GM23338 (cell line): ENCODE data around the gene HHIPL1. TPM values are rescaled to one million over a fixed set of nuclear protein-coding genes. Genes with fewer than 3 reads are reported as not detected.

Source experiments
- ATAC-seq: fragments of 200-7000 bp; cut with Tn5 transposase; 3 replicates; pipeline ENCODE4 v1.9.1; 2020
- DNase-seq: peaks from one replicate; pipeline ENCODE4 v3.0.0-alpha.2; 2015; ENCODE audit warnings: low spot score
- H2AFZ ChIP-seq: fragments of 200-600 bp; sonication (generic); 2 replicates; pipeline ENCODE4 v1.8.0; 2016; ENCODE audit warnings: antibody characterized with exemption, mild to moderate bottlenecking, moderate library complexity
- H3F3A ChIP-seq: fragments of 200-600 bp; sonication (generic); replicated peaks from 2 replicates; pipeline ENCODE4 v1.8.0; 2017; ENCODE audit warnings: antibody characterized with exemption, mixed run types, low read depth
- H3K27ac ChIP-seq: fragments of 200-600 bp; sonication (generic); 2 replicates; pipeline ENCODE4 v1.6.1; 2016; ENCODE audit warnings: low read depth
- H3K27me3 ChIP-seq: fragments of 200-600 bp; sonication (generic); 2 replicates; pipeline ENCODE4 v1.8.0; 2016; ENCODE audit warnings: mild to moderate bottlenecking, mixed run types, moderate library complexity; ENCODE audit not compliant: insufficient read depth
- H3K36me3 ChIP-seq: fragments of 200-600 bp; sonication (generic); 2 replicates; pipeline ENCODE4 v1.8.0; 2016; ENCODE audit warnings: mild to moderate bottlenecking; ENCODE audit not compliant: insufficient read depth
- H3K4me1 ChIP-seq: fragments of 200-600 bp; sonication (generic); 2 replicates; pipeline ENCODE4 v1.8.0; 2016; ENCODE audit warnings: mild to moderate bottlenecking, moderate library complexity; ENCODE audit not compliant: insufficient read depth
- H3K4me2 ChIP-seq: fragments of 200-600 bp; sonication (generic); 2 replicates; pipeline ENCODE4 v1.7.1; 2017; ENCODE audit warnings: mixed run types
- H3K4me3 ChIP-seq: fragments of 200-600 bp; sonication (generic); 2 replicates; pipeline ENCODE4 v1.6.1; 2016; ENCODE audit warnings: mixed run types
- H3K79me2 ChIP-seq: fragments of 200-600 bp; sonication (generic); replicated peaks from 2 replicates; pipeline ENCODE4 v1.8.0; 2017; ENCODE audit warnings: mild to moderate bottlenecking; ENCODE audit not compliant: insufficient read depth
- H3K9me2 ChIP-seq: fragments of 200-600 bp; sonication (generic); 2 replicates; pipeline ENCODE4 v1.8.0; 2017; ENCODE audit not compliant: insufficient read depth
- H4K20me1 ChIP-seq: fragments of 200-600 bp; sonication (generic); replicated peaks from 2 replicates; pipeline ENCODE4 v1.8.0; 2017; ENCODE audit warnings: mild to moderate bottlenecking; ENCODE audit not compliant: insufficient read depth
- H3K27ac Mint-ChIP-seq: 2 replicates; pipeline ENCODE4 v1.8.0; 2020; ENCODE audit warnings: inconsistent platforms, mild to moderate bottlenecking, moderate library complexity, mixed read lengths
- H3K27me3 Mint-ChIP-seq: 3 replicates; pipeline ENCODE4 v1.8.0; 2022; ENCODE audit warnings: low read depth, mild to moderate bottlenecking, moderate library complexity, mixed read lengths, inconsistent platforms; ENCODE audit not compliant: insufficient read depth, poor library complexity
- H3K36me3 Mint-ChIP-seq: 3 replicates; pipeline ENCODE4 v1.8.0; 2021; ENCODE audit warnings: low read depth, mild to moderate bottlenecking, inconsistent platforms, moderate library complexity, mixed read lengths
- H3K4me1 Mint-ChIP-seq: 3 replicates; pipeline ENCODE4 v1.8.0; 2020; ENCODE audit warnings: mild to moderate bottlenecking, inconsistent platforms, mixed read lengths
- H3K4me3 Mint-ChIP-seq: 3 replicates; pipeline ENCODE4 v1.8.0; 2021; ENCODE audit warnings: moderate library complexity, mild to moderate bottlenecking, inconsistent platforms, mixed read lengths
- H3K9me3 Mint-ChIP-seq: 3 replicates; pipeline ENCODE4 v1.8.0; 2020; ENCODE audit warnings: moderate library complexity, mild to moderate bottlenecking, inconsistent platforms, mixed read lengths
- CTCF ChIP-seq, 2 experiments: fragments of 200-600 bp in 1 of 2; sonication (generic) in 1 of 2; conservative IDR thresholded peaks; 2 replicates each; pipeline versions ENCODE4 v1.5.1 to v1.6.1; 2016 to 2017; ENCODE audit warnings: antibody characterized with exemption in 2 of 2, low read depth in 2 of 2, mild to moderate bottlenecking in 2 of 2, moderate library complexity in 1 of 2
- EZH2 ChIP-seq: fragments of 200-600 bp; sonication (generic); IDR thresholded peaks from one replicate; pipeline ENCODE4 v1.8.0; 2017; ENCODE audit warnings: antibody characterized with exemption, mild to moderate bottlenecking, low read depth; ENCODE audit not compliant: unreplicated experiment
- STAT1 ChIP-seq: IDR thresholded peaks from one replicate; pipeline ENCODE4 v1.6.1; 2016; ENCODE audit warnings: antibody characterized with exemption; ENCODE audit not compliant: unreplicated experiment
- ZNF114 ChIP-seq: fragments of 250-450 bp; sonication (Bioruptor Pico); IDR thresholded peaks from 2 replicates; pipeline ENCODE4 v1.5.0; 2020; ENCODE audit warnings: mild to moderate bottlenecking, moderate library complexity
- polyA plus RNA-seq: library from polyadenylated mRNA; unstranded; fragments of >200 nt; fragmentation: Nextera tagmentation; extraction: Ambion mirVana; gene quantifications from 2 replicates; pipeline ENCODE4 v1.2.1, GENCODE V29; 2016
- total RNA-seq: library from RNA; depleted of rRNA; stranded (reverse); fragments of >200 nt; shearing (Covaris generic); gene quantifications from 2 replicates; pipeline ENCODE4 v1.2.3, GENCODE V29; 2014
- TF ChIP-seq, protein P1 (sequence below): fragments of 250-450 bp; sonication (Bioruptor Pico); IDR thresholded peaks from 2 replicates; pipeline ENCODE4 v1.5.0; 2020; ENCODE audit warnings: mild to moderate bottlenecking, moderate library complexity
- TF ChIP-seq, protein P2 (sequence below): IDR thresholded peaks from one replicate; pipeline ENCODE4 v1.6.1; 2018; ENCODE audit warnings: antibody characterized with exemption; ENCODE audit not compliant: unreplicated experiment
- TF ChIP-seq, protein P3 (sequence below): IDR thresholded peaks from 2 replicates; pipeline ENCODE4 v1.6.1; 2016; ENCODE audit warnings: antibody characterized with exemption

Gene HHIPL1
- total and polyA plus RNA-seq, 2 experiments from 2014 or later = 1.9 to 2.0 TPM

DNA sequence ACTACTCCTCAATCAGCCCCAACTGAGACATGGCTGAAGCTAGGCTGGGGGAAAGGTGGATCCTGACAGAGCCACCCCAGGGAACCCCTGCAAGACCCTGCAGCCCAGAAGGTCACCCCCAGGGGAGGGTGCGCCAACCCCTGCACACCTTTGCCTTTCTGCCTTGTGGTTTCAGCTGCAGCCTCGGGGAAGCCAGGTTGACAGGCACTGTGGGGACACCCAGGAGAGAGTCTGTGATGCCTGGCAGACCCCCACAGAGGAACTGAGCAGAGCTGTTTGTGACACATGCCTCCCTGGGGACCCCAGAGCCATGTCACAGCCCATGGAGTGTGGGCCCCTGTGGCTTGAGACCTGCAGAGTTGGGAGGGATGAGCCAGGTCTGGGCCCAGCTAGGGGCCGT, 11.8 kb upstream of the HHIPL1 start:
- Histone ChIP-seq H4K20me1 (no peaks in the 10 kb centered on the region), H3K9me2 (no peaks in the 10 kb centered on the region), H3K4me3 (no peak overlapping the region), H3K27me3 (no peaks in the 10 kb centered on the region), H2AFZ (0 out of 2 replicates have a peak overlapping the region, but pooled peaks have one; percentile 7), H3K4me2 (no peak overlapping the region), H3K4me1 (no peaks in the 10 kb centered on the region), H3K36me3 (no peaks in the 10 kb centered on the region), H3K79me2 (no peaks in the 10 kb centered on the region), H3F3A (no peaks in the 10 kb centered on the region), H3K27ac (no peak overlapping the region)
- H3K9me3 Mint-ChIP-seq = no peaks in the 10 kb centered on the region
- H3K4me1 Mint-ChIP-seq = peaks cover 4% of the 10 kb centered on the region; the same call in 2 of the 3 replicates
- peaks cover 6% of the 10 kb centered on the region for H3K27me3 Mint-ChIP-seq
- no peak for DNase-seq
- H3K4me3 Mint-ChIP-seq = no peak overlapping the region
- H3K27ac Mint-ChIP-seq = no peak overlapping the region
- no peak for ATAC-seq
- H3K36me3 Mint-ChIP-seq = no peaks in the 10 kb centered on the region
- TF ChIP-seq, protein P1, sequence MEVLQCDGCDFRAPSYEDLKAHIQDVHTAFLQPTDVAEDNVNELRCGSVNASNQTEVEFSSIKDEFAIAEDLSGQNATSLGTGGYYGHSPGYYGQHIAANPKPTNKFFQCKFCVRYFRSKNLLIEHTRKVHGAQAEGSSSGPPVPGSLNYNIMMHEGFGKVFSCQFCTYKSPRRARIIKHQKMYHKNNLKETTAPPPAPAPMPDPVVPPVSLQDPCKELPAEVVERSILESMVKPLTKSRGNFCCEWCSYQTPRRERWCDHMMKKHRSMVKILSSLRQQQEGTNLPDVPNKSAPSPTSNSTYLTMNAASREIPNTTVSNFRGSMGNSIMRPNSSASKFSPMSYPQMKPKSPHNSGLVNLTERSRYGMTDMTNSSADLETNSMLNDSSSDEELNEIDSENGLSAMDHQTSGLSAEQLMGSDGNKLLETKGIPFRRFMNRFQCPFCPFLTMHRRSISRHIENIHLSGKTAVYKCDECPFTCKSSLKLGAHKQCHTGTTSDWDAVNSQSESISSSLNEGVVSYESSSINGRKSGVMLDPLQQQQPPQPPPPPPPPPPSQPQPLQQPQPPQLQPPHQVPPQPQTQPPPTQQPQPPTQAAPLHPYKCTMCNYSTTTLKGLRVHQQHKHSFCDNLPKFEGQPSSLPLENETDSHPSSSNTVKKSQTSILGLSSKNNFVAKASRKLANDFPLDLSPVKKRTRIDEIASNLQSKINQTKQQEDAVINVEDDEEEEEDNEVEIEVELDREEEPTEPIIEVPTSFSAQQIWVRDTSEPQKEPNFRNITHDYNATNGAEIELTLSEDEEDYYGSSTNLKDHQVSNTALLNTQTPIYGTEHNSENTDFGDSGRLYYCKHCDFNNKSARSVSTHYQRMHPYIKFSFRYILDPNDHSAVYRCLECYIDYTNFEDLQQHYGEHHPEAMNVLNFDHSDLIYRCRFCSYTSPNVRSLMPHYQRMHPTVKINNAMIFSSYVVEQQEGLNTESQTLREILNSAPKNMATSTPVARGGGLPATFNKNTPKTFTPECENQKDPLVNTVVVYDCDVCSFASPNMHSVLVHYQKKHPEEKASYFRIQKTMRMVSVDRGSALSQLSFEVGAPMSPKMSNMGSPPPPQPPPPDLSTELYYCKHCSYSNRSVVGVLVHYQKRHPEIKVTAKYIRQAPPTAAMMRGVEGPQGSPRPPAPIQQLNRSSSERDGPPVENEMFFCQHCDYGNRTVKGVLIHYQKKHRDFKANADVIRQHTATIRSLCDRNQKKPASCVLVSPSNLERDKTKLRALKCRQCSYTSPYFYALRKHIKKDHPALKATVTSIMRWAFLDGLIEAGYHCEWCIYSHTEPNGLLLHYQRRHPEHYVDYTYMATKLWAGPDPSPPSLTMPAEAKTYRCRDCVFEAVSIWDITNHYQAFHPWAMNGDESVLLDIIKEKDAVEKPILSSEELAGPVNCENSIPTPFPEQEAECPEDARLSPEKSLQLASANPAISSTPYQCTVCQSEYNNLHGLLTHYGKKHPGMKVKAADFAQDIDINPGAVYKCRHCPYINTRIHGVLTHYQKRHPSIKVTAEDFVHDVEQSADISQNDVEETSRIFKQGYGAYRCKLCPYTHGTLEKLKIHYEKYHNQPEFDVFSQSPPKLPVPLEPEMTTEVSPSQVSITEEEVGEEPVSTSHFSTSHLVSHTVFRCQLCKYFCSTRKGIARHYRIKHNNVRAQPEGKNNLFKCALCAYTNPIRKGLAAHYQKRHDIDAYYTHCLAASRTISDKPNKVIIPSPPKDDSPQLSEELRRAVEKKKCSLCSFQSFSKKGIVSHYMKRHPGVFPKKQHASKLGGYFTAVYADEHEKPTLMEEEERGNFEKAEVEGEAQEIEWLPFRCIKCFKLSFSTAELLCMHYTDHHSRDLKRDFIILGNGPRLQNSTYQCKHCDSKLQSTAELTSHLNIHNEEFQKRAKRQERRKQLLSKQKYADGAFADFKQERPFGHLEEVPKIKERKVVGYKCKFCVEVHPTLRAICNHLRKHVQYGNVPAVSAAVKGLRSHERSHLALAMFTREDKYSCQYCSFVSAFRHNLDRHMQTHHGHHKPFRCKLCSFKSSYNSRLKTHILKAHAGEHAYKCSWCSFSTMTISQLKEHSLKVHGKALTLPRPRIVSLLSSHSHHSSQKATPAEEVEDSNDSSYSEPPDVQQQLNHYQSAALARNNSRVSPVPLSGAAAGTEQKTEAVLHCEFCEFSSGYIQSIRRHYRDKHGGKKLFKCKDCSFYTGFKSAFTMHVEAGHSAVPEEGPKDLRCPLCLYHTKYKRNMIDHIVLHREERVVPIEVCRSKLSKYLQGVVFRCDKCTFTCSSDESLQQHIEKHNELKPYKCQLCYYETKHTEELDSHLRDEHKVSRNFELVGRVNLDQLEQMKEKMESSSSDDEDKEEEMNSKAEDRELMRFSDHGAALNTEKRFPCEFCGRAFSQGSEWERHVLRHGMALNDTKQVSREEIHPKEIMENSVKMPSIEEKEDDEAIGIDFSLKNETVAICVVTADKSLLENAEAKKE (CRISPR knock-in tag) = no peak
- TF ChIP-seq CTCF (conservative IDR thresholded peaks at IDR 0.05; ENCODE audit: low read depth in 2 of 2) (no peak), STAT1 (no peak), ZNF114 (CRISPR knock-in tag) (no peak), EZH2 (no peak)
- TF ChIP-seq, protein P2, sequence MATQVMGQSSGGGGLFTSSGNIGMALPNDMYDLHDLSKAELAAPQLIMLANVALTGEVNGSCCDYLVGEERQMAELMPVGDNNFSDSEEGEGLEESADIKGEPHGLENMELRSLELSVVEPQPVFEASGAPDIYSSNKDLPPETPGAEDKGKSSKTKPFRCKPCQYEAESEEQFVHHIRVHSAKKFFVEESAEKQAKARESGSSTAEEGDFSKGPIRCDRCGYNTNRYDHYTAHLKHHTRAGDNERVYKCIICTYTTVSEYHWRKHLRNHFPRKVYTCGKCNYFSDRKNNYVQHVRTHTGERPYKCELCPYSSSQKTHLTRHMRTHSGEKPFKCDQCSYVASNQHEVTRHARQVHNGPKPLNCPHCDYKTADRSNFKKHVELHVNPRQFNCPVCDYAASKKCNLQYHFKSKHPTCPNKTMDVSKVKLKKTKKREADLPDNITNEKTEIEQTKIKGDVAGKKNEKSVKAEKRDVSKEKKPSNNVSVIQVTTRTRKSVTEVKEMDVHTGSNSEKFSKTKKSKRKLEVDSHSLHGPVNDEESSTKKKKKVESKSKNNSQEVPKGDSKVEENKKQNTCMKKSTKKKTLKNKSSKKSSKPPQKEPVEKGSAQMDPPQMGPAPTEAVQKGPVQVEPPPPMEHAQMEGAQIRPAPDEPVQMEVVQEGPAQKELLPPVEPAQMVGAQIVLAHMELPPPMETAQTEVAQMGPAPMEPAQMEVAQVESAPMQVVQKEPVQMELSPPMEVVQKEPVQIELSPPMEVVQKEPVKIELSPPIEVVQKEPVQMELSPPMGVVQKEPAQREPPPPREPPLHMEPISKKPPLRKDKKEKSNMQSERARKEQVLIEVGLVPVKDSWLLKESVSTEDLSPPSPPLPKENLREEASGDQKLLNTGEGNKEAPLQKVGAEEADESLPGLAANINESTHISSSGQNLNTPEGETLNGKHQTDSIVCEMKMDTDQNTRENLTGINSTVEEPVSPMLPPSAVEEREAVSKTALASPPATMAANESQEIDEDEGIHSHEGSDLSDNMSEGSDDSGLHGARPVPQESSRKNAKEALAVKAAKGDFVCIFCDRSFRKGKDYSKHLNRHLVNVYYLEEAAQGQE = no peak
- TF ChIP-seq, protein P3, sequence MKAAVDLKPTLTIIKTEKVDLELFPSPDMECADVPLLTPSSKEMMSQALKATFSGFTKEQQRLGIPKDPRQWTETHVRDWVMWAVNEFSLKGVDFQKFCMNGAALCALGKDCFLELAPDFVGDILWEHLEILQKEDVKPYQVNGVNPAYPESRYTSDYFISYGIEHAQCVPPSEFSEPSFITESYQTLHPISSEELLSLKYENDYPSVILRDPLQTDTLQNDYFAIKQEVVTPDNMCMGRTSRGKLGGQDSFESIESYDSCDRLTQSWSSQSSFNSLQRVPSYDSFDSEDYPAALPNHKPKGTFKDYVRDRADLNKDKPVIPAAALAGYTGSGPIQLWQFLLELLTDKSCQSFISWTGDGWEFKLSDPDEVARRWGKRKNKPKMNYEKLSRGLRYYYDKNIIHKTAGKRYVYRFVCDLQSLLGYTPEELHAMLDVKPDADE = no peak
